Hematopoietic multipotent progenitor cell (in vitro differentiated cells): ENCODE results near the gene SFRP2. TPM values are rescaled to one million over a fixed set of nuclear protein-coding genes. Genes with fewer than 3 reads are reported as not detected.

ENCODE experiments used
- DNase-seq, 3 donors: peaks; one replicate each; pipeline ENCODE4 v3.0.0-alpha.2; 2011 to 2015; ENCODE audit warnings: low read depth in 2 of 3, low spot score in 2 of 3
- total RNA-seq: library from RNA; depleted of rRNA; stranded (reverse); fragments of >200 nt; gene quantifications from one replicate; pipeline ENCODE4 v1.2.3, GENCODE V29; 2012

The SFRP2 gene
- total RNA-seq, 1 donor: not detected

DNA sequence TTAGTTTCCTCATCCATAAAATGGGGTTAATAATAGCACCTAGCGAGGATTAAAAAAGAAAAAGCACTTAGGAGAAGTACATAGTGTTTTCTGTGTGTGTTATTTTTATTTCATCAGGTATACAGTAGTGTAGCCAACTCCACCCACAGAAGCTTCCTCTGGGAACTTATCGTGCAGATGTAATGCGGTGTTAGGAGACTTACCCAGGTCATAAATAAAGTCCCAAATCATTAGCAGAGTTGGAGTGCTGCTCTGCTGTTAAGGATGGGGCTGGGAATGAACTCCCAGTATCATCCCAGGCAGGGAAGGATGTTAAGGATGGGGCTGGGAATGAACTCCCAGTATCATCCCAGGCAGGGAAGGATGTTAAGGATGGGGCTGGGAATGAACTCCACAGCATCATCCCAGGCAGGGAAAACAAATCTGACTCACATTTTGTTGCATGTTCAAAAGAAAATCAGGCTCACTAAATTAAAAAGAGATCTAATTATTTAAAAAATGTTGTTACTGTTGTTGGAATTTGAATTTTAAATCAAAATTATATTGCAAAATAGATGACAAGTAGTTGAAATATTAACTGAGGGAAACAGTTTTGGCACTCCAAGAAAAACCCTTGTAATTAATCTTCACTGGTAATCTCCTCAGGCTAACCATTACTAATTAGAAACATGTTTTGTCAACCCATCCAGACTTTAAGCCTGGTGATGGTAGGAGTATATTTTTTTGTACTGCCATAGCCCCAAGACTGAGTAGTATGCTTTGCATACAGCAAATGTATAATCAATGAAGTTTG is 10.2 kb upstream of the SFRP2 start:
- no peak for DNase-seq

DNA sequence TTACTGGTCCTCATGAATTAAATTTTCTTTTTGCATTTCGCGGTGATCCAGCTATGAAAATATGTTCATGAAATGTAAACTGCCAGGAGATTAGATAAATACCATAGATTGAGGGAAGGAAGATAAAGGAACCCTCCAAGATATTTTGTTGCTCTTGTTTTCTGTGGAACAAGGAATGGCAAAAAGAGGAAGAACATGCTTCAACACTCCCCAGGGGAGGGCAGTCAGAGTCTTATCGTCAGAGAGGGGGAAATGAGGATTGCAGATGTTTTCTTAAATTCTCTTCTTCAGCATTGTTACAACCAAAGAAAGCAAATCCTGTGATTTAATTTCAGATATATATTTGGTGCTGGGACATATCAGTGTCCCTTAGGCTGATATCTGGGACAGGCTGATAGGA is 9.5 kb upstream of the SFRP2 start:
- DNase-seq: no peak

DNA sequence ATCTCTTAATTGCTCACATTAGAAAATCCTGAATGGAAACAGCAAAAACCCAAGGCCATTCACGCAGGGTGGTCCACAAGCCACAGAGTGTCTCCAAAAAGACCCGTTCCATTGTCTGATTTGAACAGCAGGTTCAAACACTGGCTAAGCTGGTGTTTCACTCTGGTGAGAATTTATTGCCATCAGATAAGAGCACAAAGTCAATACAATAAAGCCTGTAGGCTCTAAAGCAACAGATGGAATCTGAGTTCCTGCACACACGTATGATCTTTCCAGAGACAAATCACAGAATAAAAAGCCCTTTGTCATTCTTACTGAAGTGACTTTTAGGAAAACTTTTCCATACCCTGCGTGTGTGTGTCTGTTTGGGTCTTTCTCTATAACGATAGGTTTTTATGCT is 5.1 kb upstream of the SFRP2 start:
- DNase-seq: no peak

DNA sequence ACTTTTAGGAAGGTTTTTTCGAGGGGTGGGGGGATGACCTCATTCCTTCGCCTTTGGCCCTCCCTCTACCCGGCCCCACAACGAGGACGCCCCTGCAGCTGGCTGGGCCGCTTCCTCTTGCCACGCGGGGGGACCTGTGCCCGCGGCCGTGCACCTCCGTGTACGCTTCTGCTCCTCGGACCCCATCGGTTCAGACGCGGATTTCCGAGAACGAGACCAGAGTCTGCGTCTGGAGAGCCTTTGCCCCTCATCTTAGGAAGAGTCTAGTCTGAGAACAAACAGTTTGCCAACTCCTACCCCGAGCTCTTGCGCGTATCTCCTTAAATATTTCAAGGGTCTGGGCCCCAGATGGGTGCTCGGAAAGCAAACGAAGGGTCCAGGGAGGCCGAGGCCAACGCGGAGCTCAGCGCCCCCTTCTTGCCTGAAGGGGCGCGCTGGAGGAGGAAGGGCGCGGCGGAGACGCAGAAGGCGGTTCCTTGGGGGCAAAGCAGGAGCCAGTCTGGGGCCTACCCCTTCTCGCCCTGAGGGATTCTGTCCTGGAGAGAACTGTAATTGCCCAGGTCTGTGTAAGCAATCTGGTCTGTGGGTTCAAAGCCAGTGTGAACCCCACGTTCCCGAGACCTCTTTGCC is 3.9 kb upstream of the SFRP2 start:
- DNase-seq: peak in 1 of 3 donors; percentile 18

DNA sequence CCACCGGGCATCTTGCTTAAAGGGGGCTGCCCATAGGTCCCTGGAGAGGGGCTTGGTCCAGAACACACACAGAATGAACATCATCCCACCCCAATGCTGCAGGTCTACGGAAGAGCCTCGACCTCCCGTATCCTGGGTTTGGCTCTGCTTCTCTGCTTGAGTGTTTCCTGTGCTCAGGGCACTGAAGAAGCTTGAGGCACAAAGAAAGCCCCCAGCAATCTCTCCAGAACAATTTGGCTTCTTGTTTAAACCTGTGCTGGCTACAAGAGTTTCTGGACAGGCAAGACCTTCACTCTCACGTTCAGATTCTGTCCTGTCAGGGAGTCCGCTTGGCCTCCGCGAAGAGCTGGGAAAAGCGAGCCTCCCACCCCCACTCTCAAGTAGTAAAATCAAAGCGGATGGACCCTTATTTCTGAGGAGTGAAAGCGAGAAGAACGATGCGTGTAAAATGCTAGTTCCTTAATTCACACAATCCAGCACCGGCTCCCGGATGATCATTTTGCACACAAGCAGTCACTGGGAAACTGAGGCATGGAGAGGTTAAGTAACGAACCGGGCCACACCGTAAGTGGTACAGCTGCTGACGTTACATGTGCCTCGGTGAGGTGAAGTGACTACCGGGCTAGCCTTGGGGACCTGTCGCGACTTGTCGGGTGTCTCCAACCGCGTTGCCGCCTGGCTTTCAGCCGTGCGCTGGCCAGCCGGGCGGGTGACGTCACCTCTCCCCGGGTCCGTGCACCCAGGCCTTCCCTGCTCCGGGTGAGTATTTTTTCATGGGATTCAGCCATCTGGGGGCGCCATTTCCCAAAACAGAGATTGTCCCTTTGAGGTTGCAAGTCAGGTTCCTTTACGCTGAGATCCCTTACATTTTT is 3.1 kb upstream of the SFRP2 start:
- peak in 1 of 3 donors; percentile 18 for DNase-seq

DNA sequence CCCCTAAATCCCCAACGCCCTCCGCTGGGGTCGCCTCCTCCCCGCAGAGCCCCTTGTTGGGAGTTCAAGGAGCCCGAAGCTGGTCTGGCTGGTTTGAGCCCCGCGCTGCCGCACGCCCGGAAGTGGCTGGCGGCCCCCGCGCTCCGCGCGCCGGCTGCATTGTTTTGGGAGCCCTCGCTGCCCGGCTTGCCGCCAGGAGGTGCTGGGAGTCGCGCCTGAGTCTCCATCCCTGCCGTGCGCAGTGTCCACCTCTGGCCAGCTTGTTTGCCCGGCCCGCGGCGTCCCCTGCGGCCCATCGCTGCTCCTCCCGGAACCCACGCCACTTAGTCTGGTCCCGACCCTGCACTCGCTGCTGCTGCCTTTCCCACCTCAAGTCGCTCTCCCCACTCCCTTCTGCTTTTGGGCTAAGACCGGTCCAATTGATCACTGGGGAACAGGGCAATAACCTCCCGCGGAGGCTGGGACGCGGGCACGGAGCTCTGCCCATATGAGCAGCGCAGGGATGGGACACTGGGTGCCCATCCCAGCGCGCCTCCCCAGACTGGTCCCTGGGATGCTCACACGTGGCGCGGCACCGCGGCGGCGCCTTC is 2.2 kb upstream of the SFRP2 start:
- peak in 1 of 3 donors; percentile 34 for DNase-seq

DNA sequence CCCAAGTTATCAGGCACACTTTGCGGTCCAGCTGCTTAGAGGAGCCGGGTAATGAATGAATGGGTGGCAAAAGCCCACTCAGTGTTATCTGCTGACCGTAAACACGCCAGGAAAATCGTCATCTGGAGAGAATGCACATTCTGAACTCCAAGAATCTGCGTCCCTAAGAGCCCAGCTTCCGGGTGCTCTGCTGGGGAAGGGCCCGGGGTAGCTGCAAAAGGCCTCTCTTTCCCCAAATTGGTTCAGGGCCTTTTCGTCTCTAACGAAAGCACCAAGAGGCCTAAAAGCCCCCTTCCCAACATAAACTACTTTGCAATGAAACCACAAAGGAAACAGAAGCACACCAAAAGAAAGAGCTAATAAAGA is 1.6 kb upstream of the SFRP2 start:
- peak in 1 of 3 donors; percentile 35 for DNase-seq

DNA sequence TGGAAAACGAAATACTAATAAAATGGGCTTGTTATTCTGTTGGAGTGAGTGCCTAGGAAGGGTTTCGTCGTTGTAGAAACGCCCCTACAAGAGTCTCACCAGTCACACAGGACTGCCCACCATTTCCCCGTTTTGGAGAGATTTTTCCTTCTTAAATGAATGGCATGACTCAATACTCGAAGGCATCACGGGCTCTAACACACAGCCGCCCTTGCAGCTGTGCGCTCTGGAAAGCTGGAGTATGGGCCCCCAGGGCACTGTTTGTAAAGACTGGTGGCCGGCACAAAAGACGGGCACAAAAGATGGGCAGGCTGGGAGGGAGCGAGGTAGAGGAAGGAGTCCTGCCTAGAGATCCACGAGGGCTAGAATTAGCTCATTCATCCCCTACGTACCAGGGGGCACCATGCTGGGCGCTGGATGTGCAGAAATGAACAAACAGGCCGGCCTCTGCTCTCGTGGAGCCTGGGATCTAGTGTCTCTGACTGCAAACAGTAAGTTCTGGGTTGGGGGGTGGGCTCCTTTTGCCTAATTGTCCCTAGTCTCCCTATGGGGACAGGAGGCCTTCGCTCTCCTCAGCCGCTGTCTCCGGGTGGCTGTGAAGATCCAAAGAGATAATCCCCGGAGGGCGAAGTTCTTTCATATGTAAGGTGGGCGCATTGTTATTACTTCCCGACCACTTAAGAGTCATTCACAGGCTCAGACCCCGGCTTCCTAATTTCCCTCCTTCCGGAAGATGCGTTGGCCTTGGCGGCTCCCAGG is 1.0 kb upstream of the SFRP2 start:
- DNase-seq: peak in 1 of 3 donors; percentile 39

DNA sequence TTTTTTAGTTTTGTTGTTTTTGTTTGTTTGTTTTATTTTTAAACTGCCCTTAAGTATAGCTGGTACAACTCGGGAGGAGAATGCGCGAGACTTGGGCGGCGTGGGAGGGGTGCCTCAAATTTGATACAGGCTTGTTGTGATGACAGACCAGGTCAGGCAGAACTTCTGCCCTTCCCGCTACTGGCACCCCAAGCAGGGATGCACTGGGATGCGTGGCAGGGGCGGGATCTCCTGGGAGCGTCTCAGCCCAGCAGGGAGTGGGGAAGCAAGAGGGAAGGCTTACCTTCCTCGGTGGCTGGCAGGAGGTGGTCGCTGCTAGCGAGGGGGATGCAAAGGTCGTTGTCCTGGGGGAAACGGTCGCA is 851 bp downstream of the SFRP2 start:
- DNase-seq: no peak

DNA sequence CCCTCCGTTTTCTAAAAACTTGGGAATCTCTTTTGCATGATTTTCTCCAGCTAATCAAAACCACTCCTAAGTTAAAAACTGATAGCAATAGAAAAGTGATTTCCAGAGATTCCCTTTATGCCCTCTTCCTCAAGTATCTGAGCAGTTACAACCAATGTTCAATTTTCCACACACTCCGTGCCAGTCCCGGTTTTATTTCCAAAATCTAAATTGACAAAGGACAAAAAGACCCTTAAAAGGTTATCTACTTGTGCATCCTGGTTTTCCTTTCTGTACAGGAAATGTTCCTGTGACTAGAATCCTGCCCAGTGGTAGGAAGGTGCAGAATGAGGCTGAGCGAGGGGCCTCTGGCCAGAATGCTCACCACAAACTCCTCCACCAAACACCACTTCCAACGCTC is 1.3 kb downstream of the SFRP2 start:
- DNase-seq: no peak

DNA sequence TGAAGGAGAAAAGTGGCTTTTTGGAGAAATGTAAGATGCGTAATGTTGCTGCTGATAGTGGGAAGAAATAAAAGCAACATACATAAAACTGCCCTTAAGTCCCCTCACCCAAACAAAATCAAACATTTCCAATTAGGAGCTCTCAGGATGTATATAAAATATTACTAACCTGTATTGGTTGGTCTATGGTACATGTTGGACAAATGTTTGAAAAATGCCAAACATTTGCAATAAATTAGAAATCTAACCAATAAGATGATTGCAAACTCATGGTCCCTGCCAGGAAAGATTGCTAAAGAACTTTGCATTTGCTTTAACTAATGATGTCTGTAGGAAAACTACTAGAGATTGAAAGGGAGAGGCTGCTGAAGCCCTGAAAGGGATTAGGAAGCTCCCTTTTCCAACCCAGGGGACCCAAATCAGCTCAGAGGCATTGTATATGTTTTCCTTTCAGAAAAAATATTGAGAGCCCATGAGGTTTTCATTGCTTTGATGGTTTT is 1.8 kb downstream of the SFRP2 start:
- DNase-seq: no peak

DNA sequence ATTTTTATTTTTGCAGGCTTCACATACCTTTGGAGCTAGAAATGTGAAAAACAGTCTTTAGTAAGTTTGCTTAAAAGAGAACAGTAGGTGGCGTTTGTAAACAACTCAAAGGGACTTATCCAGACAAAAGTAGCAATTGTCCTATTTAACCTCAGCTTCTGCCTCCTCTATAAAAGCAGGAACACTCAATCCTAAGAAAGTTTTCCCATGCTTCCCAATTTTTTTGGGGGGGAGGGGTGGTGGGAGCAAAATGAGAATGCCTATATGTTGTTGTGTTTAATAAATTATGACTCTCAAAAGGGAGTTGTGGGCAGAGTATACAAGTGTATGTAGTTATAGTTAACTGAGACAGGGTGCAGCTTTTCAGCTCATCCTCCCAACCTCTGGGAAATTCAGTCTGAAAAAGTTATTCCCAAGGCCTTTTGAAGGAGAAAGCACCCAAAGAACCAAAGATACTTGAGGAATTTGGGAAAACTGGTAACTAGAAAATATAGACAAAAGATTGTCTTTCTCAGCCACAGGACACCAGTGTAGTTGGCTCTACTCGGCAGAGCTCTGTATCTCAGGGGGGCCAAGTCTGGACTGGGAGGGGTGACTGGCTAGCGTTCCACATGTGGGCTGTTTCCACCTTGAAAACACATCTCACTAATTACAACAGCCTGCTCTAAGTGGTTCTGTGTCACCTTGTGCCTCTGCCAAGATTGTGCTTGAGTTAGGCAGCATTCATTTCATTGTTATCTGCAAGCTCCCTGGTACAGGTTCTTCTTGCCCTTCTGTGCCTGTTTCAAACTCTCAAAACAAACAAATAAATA is 2.8 kb downstream of the SFRP2 start:
- peak in 1 of 3 donors; percentile 33 for DNase-seq

DNA sequence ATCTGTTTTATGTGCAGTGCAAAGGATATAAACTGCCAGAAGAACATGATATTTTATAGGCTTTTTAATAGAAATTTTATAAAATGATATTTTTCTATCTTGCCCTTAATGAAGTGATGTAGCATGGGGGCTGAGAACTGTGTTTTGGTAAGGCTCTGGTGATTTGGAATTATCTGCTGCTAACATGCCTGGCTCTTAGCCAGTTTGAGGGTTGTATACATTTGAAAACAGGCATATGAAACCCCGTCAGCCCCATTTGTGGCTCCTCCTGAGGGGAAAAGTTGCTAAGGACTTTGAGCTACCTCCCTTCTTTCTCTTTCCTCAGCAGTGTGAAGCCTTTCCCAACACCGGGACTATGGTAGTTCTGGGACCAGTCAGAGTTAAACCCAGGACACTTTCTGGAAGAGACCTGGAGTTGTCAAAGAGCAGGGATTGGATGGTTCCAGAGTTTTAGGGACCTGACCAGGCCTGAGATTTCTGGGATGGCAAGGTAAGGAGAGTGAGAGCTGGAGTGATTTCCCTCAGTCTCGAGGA is 4.7 kb downstream of the SFRP2 start:
- no peak for DNase-seq

DNA sequence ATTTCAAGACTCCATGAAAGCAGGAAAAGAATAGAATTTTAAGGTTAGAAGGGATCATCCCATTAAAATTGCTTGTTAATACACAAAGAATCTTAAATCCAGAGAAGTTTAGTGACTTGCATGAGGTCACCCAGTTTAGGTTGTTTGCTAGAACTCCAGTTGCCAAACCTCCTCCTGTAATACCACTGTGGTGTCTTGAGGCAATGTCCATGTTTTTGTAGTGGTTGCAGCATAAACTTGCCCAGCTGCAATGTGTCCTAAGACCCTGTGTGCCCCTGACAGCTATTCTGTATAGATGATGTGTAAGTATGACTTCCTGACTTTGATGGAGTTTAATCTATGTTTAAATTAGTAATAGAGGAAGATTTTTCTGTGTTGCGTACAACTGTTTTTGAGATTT is 6.3 kb downstream of the SFRP2 start:
- DNase-seq: no peak

DNA sequence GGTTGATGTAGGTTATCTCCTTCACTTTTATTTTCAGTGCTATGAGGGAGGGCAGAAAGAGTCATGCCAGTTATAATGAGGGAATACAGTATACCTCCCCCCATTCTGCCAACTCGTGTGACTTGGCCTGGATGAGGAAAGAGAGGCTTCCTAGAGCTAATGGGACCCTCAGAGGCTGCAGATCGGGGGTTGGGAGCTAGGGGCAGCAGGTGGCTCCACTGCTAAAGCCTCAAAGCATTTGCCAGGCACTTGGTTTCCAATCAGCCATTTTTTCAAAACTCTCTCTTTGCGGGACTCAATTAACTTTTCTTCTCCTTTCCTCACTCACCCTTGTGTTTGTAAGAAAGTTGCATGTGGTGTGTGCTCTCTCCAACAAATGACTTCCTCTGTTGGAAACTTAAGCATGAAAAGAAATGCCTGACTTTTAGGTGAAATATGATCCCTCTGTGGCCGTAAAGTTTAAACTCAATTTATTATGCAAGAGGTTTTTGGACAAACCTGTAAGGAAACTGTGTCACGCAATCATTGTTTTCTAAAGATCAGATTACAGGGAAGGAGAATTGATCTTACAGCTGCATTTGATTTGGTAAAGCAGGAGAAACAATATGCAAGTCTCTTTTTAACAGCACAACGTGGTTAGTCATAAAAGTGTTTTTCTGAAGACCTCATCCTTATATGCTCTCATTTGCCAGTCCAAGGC is 7.0 kb downstream of the SFRP2 start:
- DNase-seq: no peak

DNA sequence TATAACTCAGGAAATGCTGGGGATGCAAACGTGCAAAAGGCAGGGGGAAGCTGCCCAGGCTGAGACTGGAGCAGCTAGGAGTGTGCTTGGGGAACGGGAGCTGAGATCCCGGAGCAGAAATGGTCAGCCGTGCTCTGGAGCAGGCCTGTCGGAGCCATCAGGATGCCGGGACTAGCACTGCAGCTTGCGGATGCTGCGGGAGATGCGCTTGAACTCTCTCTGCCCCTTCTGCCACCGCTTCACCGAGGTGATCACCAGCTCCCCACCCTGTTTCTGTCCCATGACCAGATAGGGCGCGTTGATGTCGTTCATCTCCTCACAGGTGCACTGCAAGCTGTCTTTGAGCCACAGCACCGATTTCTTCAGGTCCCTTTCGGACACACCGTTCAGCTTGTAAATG is 7.6 kb downstream of the SFRP2 start:
- no peak for DNase-seq

DNA sequence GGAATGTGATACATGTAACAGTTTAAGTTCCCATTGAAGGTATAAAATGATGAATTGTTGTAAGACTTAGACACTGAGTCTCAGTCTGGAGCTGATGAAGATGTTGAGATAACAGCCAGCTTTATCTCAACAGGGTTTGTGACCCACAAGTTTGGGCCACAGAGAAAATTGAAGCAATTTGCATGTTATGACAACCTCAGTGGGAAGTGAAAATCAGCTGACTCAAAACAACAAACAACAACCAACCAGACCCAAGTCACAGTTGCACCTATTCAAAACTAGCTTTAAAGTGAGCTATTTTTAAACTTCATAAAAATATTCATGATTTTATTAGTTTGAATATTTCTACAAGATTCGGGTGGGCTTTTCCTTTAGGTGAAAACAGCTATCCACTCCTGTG is 8.0 kb downstream of the SFRP2 start:
- DNase-seq: no peak

DNA sequence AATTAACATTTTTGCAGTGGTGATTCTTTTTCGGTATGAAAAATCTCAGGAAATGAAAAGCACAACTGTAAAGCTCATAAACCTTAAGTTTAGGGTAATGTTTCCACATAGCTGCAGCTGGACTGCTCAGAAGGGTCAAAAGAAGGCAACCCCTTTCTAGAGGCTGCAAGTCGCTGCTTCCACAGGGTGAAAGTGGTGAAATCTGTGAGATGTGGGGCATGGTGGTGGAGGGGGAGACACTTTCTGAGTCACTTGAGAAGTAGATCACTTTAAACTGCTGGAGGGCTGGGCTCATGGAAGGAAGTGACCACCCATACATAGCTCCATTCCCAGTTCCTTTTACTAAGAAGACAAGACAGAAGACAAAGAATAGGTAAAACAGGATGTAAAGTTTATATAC is 8.7 kb downstream of the SFRP2 start:
- no peak for DNase-seq

DNA sequence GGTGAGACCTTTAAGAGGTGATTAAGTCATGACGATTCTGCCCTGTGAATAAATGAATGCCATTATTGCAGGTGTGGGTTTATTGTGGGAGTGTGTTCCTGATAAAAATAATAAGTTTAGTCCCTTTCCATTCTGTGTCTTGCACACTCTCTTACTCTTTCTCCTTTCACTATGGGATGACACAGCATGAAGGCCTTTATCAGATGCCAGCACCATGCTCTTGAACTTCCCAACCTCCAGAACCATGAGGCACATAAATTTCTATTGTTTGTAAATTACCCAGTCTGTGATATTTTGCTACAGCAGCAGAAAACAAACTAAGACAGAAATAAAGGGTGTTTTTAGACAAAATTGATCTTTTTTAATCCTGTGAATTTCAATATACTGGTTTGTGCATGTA is 10.5 kb downstream of the SFRP2 start:
- no peak for DNase-seq
